HG03378 (cell line): ENCODE results near the gene OR11H7.
"Not testable (repeated sequence)": the region's sequence is repeated elsewhere in the genome, so short reads cannot be mapped to it uniquely, and the experiment has no call there.

Experiments
- ATAC-seq: cut with Tn5 transposase; IDR thresholded peaks from one replicate; pipeline ENCODE4 v1.9.1; 2021; ENCODE audit warnings: mild to moderate bottlenecking, moderate library complexity; ENCODE audit not compliant: unreplicated experiment

Gene OR11H7

DNA sequence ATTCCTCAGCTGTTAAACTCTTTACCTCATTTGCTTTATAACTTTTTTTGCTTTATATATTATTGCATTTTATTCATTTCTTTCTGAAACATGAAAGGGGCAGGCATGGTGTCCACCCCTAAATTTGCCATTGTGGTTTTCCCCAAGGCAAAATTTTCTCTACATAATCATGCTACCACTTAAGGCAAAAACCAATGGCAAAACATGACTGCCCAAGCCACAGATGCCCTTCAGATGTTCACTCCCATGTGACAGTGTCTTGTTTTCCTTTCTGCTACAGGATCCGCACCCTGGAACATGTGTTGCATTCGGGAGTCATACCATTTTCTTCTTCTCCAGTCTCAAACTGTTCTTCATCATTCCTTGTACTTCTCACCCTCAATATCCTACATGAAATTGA, 48.6 kb downstream of the OR11H7 start:
- no peak for ATAC-seq

DNA sequence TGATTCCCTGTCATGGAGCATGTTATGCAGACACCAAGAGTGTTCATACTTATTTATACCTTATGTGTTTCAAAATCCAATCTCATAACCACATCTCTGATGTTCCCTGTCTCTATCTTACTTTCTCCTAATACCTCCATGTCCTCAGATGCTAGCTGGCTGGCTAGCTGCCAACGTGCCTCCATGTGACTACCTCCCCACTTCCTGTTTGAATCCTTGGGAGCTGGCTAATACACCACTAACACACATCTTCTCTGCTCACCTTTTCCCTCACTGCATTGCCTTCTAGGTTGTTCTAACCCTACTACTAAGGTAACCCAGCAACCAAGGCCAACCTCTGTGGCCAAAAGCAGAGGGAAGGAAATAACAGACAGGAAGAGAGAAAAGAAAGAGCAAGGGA, 49.6 kb downstream of the OR11H7 start:
- ATAC-seq = no peak

DNA sequence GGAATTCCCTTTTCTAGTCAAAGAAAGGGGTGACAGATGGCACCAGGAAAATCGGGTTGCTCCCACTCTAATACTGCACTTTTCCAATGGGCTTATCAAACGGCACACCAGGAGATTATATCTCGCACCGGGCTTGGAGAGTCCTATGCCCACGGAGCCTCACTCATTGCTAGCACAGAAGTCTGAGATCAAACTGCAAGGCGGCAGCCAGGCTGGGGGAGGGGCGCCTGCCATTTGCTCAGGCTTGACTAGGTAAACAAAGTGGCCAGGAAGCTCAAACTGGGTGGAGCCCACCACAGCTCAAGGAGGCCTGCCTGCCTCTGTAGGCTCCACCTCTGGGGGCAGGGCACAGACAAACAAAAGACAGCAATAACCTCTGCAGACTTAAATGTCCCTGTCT, 51.5 kb downstream of the OR11H7 start:
- not testable (repeated sequence) for ATAC-seq
